ENCODE measurements around the gene FOLR2.
"Not testable (repeated sequence)": the region's sequence is repeated elsewhere in the genome, so short reads cannot be mapped to it uniquely, and the experiment has no call there.

The FOLR2 gene

GRCh38 chr11:72216638-72217037 lies at the start of gene FOLR2:
FOLR2 (plus strand) TSS chr11:72216794; CDS start chr11:72218585, 1,791 bp downstream.
- no peak within 1 kb of the TSS for H3K4me3 ChIP-seq (replicated peaks; ENCODE audit: low read depth, low read length)
- TF ChIP-seq CTCF (IDR thresholded peaks at IDR 0.05; ENCODE audit: low read length, missing control alignments), result no peak
- no peak for DNase-seq (ENCODE audit: low read depth)

GRCh38 chr11:72169046-72169555 lies 47.5 kb upstream of the FOLR2 start:
- DNase-seq (ENCODE audit: low read depth); H3K4me3 ChIP-seq (replicated peaks; ENCODE audit: low read depth, low read length): not testable (repeated sequence)

- H3K4me3 ChIP-seq (replicated peaks; ENCODE audit: low read depth, low read length); DNase-seq (ENCODE audit: low read depth): not testable (repeated sequence)
These were observed 46.8 kb upstream of the FOLR2 start for GRCh38 chr11:72169754-72170153.

GRCh38 chr11:72172043-72172442 lies 44.6 kb upstream of the FOLR2 start:
- DNase-seq (ENCODE audit: low read depth); H3K4me3 ChIP-seq (replicated peaks; ENCODE audit: low read depth, low read length): not testable (repeated sequence)

GRCh38 chr11:72173291-72173690 lies 43.3 kb upstream of the FOLR2 start:
- no peak for DNase-seq (ENCODE audit: low read depth)
- TF ChIP-seq CTCF (IDR thresholded peaks at IDR 0.05; ENCODE audit: low read length, missing control alignments), result no peak
- no peak overlapping the region for H3K4me3 ChIP-seq (replicated peaks; ENCODE audit: low read depth, low read length)

- no peak for DNase-seq (ENCODE audit: low read depth)
- no peak for TF ChIP-seq CTCF (IDR thresholded peaks at IDR 0.05; ENCODE audit: low read length, missing control alignments)
- no peak overlapping the region for H3K4me3 ChIP-seq (replicated peaks; ENCODE audit: low read depth, low read length)
These were observed 42.1 kb upstream of the FOLR2 start for GRCh38 chr11:72174302-72175070.

GRCh38 chr11:72177656-72178055 lies 38.9 kb upstream of the FOLR2 start:
- H3K4me3 ChIP-seq (replicated peaks; ENCODE audit: low read depth, low read length), result no peak overlapping the region
- no peak for TF ChIP-seq CTCF (IDR thresholded peaks at IDR 0.05; ENCODE audit: low read length, missing control alignments)
- no peak for DNase-seq (ENCODE audit: low read depth)

- no peak for TF ChIP-seq CTCF (IDR thresholded peaks at IDR 0.05; ENCODE audit: low read length, missing control alignments)
- no peak for DNase-seq (ENCODE audit: low read depth)
These were observed 37.4 kb upstream of the FOLR2 start for GRCh38 chr11:72179049-72179803.

More at GRCh38 chr11:72179049-72179803, 37.4 kb upstream of the FOLR2 start:
- no peak overlapping the region for H3K4me3 ChIP-seq (replicated peaks; ENCODE audit: low read depth, low read length)
